Esophagus muscularis mucosa (tissue), 4 donors: ENCODE results near the gene ITLN1.

Experiments
- CTCF ChIP-seq, 3 experiments: fragments of 200-600 bp in 2 of 3; fragments of 450-650 bp in 1 of 3; sonication (generic) in 2 of 3; IDR thresholded peaks; one replicate each; pipeline ENCODE4 v1.5.1; 2017 to 2019; ENCODE audit warnings: antibody characterized with exemption in 3 of 3, mild to moderate bottlenecking in 2 of 3, moderate library complexity in 1 of 3
- EP300 ChIP-seq: sonication (generic); formaldehyde crosslinking; IDR thresholded peaks from one replicate; pipeline ENCODE4 v1.6.1; 2017; ENCODE audit warnings: antibody characterized with exemption
- POLR2A ChIP-seq: fragments of 450-650 bp; IDR thresholded peaks from one replicate; pipeline ENCODE4 v1.6.1; 2017; ENCODE audit warnings: antibody characterized with exemption, moderate library complexity, mild to moderate bottlenecking, low read depth
- POLR2AphosphoS5 ChIP-seq, 2 donors: sonication (generic); formaldehyde crosslinking; IDR thresholded peaks; one replicate each; pipeline ENCODE4 v1.6.1; 2017; ENCODE audit warnings: antibody characterized with exemption in 2 of 2

- no peak for TF ChIP-seq CTCF (IDR thresholded peaks at IDR 0.05)
- no peak for TF ChIP-seq POLR2A
- no peak for TF ChIP-seq POLR2AphosphoS5 (IDR thresholded peaks at IDR 0.05)
- no peak for TF ChIP-seq EP300
Measured at GRCh38 chr1:160837558-160838205, 47.3 kb downstream of the ITLN1 start.
